ENCODE data around the gene CSRNP3. TPM values are rescaled to one million over a fixed set of nuclear protein-coding genes. Genes with fewer than 3 reads are reported as not detected.

CSRNP3 gene
- total and polyA plus RNA-seq, 2 donors (not counting 1 experiment from before 2014, with no cell fraction given): not detected

GRCh38 chr2:165427686-165428085, 41.8 kb upstream of the CSRNP3 start:
- no peaks in the 10 kb centered on the region for H3K27me3 ChIP-seq (replicated peaks in 1 of 4; ENCODE audit: control extremely low read depth in 1 of 4, control insufficient read depth in 3 of 4, insufficient read depth in 4 of 4, low read length in 3 of 4)
- H3K9me3 ChIP-seq (ENCODE audit: control extremely low read depth in 1 of 3, control insufficient read depth in 2 of 3, insufficient read depth in 1 of 3, low read length in 2 of 3): peaks cover 0 to 5% (median 5%) of the 10 kb centered on the region in 3 donors
- H3K27ac Mint-ChIP-seq: no peak overlapping the region
- H3K27ac ChIP-seq (ENCODE audit: low read length in 2 of 2): no peak overlapping the region
- peaks cover 3% of the 10 kb centered on the region for H3K27me3 Mint-ChIP-seq
- ChIA-PET POLR2A (no interaction called here), CTCF (interaction anchor here (0.5 to 1.4 kb wide), 2 partner anchors 25 to 475 kb away, joined by 3 read pairs; no protein-coding TSS in a partner anchor)
- no peaks in the 10 kb centered on the region for H3K79me2 ChIP-seq (ENCODE audit: control insufficient read depth, insufficient read depth, low read length)
- peaks cover 3% of the 10 kb centered on the region for H3K9me3 Mint-ChIP-seq (ENCODE audit: insufficient read depth)
- ATAC-seq (ENCODE audit: low read depth) (no peak), DNase-seq (no peak)
- no peak overlapping the region for H3K4me3 Mint-ChIP-seq
- 85% methylated on average over 4 of the region's 4 CpGs for WGBS (ENCODE audit: insufficient coverage)
- H3K4me1 Mint-ChIP-seq: no peaks in the 10 kb centered on the region
- TF ChIP-seq EZH2 (IDR thresholded peaks at IDR 0.05; ENCODE audit: borderline replicate concordance, insufficient read depth, low read depth, low read length, poor library complexity, severe bottlenecking): no peak
- no peak for TF ChIP-seq CTCF (IDR thresholded peaks at IDR 0.05)
- no peaks in the 10 kb centered on the region for H3K4me1 ChIP-seq (ENCODE audit: control insufficient read depth in 2 of 2, insufficient read depth in 2 of 2, low read length in 2 of 2)
- H3K4me3 ChIP-seq (ENCODE audit: control extremely low read depth in 1 of 5, extremely low read depth in 1 of 5, insufficient read depth in 1 of 5, low read depth in 2 of 5, low read length in 4 of 5): no peak overlapping the region
- H3K9ac ChIP-seq (ENCODE audit: low read length): no peak overlapping the region
- H2AFZ ChIP-seq (ENCODE audit: insufficient read depth, low read depth, low read length, poor library complexity, severe bottlenecking): no peak overlapping the region
- no peaks in the 10 kb centered on the region for H3K36me3 ChIP-seq (replicated peaks in 1 of 2; ENCODE audit: control extremely low read depth in 1 of 2, control insufficient read depth in 1 of 2, extremely low read depth in 1 of 2, insufficient read depth in 2 of 2, low read length in 1 of 2)
- no peaks in the 10 kb centered on the region for H4K20me1 ChIP-seq (ENCODE audit: control insufficient read depth, insufficient read depth, low read length, poor library complexity, severe bottlenecking)
- intact Hi-C loops (cut with micrococcal nuclease): no loop called here
- H3K4me2 ChIP-seq (replicated peaks; ENCODE audit: low read depth, low read length, poor library complexity, severe bottlenecking): no peak overlapping the region

- intact Hi-C loops (cut with micrococcal nuclease): no loop called here
- POLR2A ChIA-PET: no interaction called here
- CTCF ChIA-PET: interaction anchor here (0.8 to 1.4 kb wide), 2 partner anchors 9 to 26 kb away, joined by 3 read pairs; no protein-coding TSS in a partner anchor
- Histone ChIP-seq H4K20me1 (ENCODE audit: control insufficient read depth, insufficient read depth, low read length, poor library complexity, severe bottlenecking) (no peaks in the 10 kb centered on the region), H3K9me3 (ENCODE audit: control extremely low read depth in 1 of 3, control insufficient read depth in 2 of 3, insufficient read depth in 1 of 3, low read length in 2 of 3) (no peaks in the 10 kb centered on the region), H3K79me2 (ENCODE audit: control insufficient read depth, insufficient read depth, low read length) (no peaks in the 10 kb centered on the region), H2AFZ (ENCODE audit: insufficient read depth, low read depth, low read length, poor library complexity, severe bottlenecking) (no peak overlapping the region), H3K4me2 (replicated peaks; ENCODE audit: low read depth, low read length, poor library complexity, severe bottlenecking) (no peak overlapping the region), H3K27ac (ENCODE audit: low read length in 2 of 2) (no peak overlapping the region), H3K4me3 (ENCODE audit: control extremely low read depth in 1 of 5, extremely low read depth in 1 of 5, insufficient read depth in 1 of 5, low read depth in 2 of 5, low read length in 4 of 5) (no peak overlapping the region), H3K9ac (ENCODE audit: low read length) (no peak overlapping the region), H3K27me3 (replicated peaks in 1 of 4; ENCODE audit: control extremely low read depth in 1 of 4, control insufficient read depth in 3 of 4, insufficient read depth in 4 of 4, low read length in 3 of 4) (no peaks in the 10 kb centered on the region), H3K36me3 (replicated peaks in 1 of 2; ENCODE audit: control extremely low read depth in 1 of 2, control insufficient read depth in 1 of 2, extremely low read depth in 1 of 2, insufficient read depth in 2 of 2, low read length in 1 of 2) (no peaks in the 10 kb centered on the region), H3K4me1 (ENCODE audit: control insufficient read depth in 2 of 2, insufficient read depth in 2 of 2, low read length in 2 of 2) (no peaks in the 10 kb centered on the region)
- WGBS (ENCODE audit: insufficient coverage): 20% methylated on average over 1 of the region's 1 CpG
- ATAC-seq (ENCODE audit: low read depth) (no peak), DNase-seq (no peak)
- Mint-ChIP-seq H3K9me3 (ENCODE audit: insufficient read depth) (no peaks in the 10 kb centered on the region), H3K4me3 (no peak overlapping the region), H3K27ac (no peak overlapping the region), H3K4me1 (no peaks in the 10 kb centered on the region), H3K27me3 (peaks cover 3% of the 10 kb centered on the region)
- no peak for TF ChIP-seq CTCF (IDR thresholded peaks at IDR 0.05)
- TF ChIP-seq EZH2 (IDR thresholded peaks at IDR 0.05; ENCODE audit: borderline replicate concordance, insufficient read depth, low read depth, low read length, poor library complexity, severe bottlenecking): no peak
Observed at GRCh38 chr2:165428926-165429325, 40.6 kb upstream of the CSRNP3 start.
